HL-60 (cell line): ENCODE measurements around the gene L3MBTL2.

Source experiments
- CTCF ChIP-seq: IDR thresholded peaks from one replicate; pipeline ENCODE4 v1.5.1; 2011; ENCODE audit warnings: low read length, control low read depth, inconsistent platforms; ENCODE audit not compliant: insufficient read depth
- POLR2AphosphoS5 ChIP-seq: IDR thresholded peaks from 2 replicates; pipeline ENCODE4 v1.6.1; 2012; ENCODE audit warnings: low read depth
- TF ChIP-seq, protein P1 (sequence below): IDR thresholded peaks from 2 replicates; pipeline ENCODE4 v1.6.1; 2012; ENCODE audit warnings: low read depth; ENCODE audit not compliant: insufficient replicate concordance

- TF ChIP-seq CTCF (no peak), POLR2AphosphoS5 (no peak)
- TF ChIP-seq, protein P1, sequence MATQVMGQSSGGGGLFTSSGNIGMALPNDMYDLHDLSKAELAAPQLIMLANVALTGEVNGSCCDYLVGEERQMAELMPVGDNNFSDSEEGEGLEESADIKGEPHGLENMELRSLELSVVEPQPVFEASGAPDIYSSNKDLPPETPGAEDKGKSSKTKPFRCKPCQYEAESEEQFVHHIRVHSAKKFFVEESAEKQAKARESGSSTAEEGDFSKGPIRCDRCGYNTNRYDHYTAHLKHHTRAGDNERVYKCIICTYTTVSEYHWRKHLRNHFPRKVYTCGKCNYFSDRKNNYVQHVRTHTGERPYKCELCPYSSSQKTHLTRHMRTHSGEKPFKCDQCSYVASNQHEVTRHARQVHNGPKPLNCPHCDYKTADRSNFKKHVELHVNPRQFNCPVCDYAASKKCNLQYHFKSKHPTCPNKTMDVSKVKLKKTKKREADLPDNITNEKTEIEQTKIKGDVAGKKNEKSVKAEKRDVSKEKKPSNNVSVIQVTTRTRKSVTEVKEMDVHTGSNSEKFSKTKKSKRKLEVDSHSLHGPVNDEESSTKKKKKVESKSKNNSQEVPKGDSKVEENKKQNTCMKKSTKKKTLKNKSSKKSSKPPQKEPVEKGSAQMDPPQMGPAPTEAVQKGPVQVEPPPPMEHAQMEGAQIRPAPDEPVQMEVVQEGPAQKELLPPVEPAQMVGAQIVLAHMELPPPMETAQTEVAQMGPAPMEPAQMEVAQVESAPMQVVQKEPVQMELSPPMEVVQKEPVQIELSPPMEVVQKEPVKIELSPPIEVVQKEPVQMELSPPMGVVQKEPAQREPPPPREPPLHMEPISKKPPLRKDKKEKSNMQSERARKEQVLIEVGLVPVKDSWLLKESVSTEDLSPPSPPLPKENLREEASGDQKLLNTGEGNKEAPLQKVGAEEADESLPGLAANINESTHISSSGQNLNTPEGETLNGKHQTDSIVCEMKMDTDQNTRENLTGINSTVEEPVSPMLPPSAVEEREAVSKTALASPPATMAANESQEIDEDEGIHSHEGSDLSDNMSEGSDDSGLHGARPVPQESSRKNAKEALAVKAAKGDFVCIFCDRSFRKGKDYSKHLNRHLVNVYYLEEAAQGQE, result no peak
These were observed 36.1 kb downstream of the L3MBTL2 start for GRCh38 chr22:41241133-41241676.
